HG03460 (cell line): ENCODE measurements around the gene TP63.
"Not testable (repeated sequence)": the region's sequence is repeated elsewhere in the genome, so short reads cannot be mapped to it uniquely, and the experiment has no call there.

Experiments
- ATAC-seq: cut with Tn5 transposase; IDR thresholded peaks from one replicate; pipeline ENCODE4 v1.9.1; 2021; ENCODE audit not compliant: unreplicated experiment

TP63 gene

DNA sequence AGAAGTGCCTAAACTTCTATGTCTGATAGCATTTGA, at the start of gene TP63:
Gene TP63 (plus strand): TSS at position 17 of the 36 bp plus-strand sequence. CDS start 127 bp downstream, outside the sequence.
- no peak for ATAC-seq

DNA sequence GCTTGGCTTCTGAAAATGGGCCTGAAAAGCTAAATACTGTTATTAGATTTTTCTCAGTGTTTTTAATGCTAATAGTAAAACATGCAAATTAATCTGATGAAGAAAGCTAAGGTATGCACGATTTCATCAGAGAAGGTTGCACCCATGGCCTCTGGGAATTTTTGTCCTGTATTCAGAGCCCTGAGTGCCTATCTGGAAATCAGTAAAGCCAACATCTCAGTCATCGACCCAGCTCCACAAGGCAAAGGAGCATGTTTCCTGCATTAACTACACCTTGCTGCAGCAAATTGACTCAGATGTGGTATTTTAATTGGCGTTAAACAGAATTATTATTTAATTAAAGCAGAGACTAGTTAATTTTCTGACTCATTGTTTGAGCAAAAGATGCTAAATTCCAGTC, 49.0 kb upstream of the TP63 start:
- no peak for ATAC-seq

DNA sequence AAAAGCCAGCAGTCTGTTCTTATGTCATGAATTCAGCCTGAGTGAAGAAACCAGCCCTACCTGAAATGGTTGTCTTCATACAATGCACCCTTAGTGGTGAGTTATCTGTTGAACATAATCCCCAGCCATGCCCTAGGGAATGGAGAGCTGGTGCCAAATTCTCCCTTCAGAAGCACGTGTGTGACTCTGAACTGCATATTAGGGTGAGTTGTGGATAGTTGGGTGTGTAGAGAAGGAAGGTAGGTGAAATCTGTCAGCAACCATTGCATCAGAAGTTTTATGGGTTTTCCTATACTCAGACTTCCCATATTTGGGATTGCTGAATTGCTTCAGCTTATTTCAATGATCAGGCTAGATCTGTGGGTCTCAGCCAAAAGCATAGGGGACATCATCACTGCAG, 46.5 kb upstream of the TP63 start:
- ATAC-seq = no peak

DNA sequence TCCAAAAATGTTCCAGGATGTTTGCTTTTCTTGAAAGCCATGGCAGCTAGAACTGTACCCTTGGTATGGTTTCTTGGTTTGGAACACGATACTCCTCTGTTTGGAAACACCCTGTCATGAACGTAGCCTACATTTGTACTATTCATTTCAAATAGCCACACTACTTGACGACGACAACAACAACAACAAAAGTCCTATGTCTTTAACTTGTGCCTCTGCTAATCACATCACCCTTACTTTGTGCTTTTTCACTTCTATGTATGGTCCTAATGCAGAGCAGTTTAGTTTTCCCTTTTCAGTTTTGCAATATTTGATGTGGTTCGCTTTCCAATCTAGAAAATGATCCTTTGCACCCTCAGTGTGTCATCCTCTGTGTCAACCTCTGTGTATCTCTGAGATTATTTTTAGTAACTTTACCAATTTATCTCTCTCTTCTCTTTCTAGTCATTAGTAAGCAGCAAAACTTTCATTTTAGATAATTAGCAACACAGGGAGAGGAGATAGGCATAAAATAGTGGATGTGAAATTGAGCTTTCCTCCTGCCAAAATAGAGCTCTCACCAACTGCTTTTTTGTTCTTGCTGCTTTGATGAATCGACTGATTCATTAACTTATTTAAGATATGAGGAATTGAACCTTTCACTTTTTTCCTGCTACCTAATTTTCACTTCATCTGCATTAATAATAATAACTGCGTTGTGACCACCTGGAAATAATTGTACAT, 44.1 kb upstream of the TP63 start:
- peak; percentile 76 for ATAC-seq

DNA sequence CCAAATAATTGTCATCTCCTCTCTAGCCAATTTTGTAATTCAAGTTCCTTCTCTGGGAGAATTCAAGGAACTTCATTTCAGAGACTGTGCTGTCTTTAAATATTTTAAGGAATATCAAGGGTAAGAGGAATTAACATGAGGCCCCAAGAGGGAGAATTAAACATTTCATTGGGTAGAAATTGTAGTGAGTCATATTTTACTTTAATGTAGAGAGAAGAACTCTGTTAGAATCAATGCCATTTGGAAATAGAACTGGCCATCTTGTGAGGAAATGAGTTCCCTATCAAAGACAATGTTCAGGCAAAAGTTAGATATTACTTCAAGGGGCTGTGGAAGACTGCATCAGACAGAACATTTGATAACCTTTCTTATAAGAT, 43.5 kb upstream of the TP63 start:
- ATAC-seq = no peak

DNA sequence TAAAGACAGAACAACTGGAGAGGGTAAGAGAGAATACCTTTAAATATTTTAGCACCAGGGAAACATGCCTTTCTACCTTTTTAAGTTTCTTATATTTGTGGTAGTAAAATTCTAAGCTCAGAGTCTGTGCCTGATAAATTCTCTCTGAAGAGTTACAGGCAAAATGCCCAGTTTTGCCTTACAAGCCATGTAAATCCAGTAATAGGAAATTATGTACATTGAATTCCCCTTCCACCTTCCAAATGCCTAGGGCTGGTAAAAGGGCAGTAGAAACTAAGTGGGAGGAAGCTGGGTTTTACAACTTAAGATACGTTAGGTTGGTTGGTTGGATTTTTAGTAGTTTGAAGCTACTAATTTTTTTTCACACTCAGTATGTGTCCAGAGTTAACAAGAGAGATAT, 43.1 kb upstream of the TP63 start:
- no peak for ATAC-seq

DNA sequence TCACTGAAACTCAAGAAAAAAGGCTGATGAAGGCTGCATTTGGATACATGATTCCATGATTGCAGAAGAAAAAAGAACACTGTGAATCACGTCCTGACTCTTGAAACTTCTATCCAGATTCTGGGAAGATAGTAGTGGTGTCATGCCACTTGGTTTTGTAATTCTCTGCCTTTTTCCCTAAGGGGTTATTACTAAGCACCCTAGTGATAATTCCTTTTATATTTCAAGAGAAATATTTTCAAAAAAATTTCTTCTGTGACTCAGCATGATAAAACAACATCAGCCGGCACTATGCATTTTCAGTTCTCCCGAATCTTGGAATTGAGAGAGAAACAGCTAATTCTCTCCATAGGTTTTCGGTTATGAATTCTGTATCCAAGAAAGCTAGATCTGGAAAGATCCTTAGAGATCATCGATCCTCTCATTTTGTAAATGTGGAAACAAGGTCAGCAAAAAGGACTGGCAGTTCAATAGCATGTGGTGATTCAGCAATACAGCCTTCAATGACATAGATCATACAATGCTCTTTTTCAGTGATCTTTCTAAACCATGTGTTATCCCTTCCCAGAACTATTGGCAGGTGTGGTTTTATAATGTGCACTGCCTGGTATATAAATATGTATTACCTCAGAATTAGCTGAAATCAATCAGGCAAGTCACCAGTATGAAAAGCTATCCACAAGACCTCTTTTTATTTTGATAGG, 42.6 kb upstream of the TP63 start:
- ATAC-seq = no peak

DNA sequence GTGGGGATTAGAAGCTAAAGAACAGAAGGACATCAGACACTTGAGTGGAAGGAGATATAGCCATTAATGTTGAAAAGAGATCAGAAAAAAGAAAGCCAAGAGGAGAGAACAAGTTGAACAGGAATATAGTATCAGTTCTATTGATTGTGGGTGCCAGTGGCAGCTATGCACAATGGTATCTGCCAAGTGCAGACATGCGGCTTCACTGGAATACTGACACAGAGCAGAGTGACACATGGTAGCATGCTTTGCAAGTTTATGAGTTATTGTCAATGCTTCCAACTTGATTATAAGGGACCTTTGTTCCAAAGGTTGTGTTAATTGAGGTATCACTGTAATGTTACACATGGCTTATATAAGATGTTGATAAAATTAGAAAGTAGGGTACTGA, 42.0 kb upstream of the TP63 start:
- ATAC-seq = no peak

DNA sequence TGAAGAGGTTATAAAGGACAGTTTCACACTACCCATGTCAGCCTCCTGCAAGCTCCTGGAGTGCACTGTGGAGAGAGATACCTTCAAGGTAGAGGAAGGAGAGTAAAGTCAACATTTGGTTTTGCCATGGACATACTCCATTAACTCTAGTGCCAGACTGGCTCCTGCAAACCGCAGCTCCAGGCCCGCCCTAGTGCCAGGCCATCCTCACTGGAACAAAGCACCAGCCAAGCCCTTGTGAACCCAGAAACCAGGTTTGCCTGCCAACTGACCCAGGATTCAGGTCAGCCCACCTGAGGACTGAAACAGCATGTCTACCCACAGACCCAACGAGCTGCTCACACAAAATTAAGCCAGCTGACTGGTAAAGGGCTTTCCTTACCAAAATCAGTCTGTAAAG, 41.0 kb upstream of the TP63 start:
- no peak for ATAC-seq

DNA sequence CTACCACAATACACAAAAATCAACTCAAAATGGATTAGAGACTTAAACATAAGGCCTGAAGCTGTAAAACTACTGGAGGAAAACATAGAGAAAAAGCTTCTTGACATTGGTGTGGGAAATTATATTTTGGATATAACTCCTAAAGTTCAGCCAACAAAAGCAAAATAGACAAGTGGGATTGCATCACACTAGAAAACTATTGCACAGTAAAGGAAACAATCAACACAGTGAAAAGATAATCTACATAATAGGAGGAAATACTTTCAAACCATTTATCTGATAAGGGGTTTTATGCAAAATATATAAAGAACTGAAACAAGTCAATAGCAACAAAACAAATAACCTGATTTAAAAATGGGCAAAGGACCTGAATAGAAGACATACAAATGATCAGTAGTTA, 37.6 kb upstream of the TP63 start:
- ATAC-seq = no peak

DNA sequence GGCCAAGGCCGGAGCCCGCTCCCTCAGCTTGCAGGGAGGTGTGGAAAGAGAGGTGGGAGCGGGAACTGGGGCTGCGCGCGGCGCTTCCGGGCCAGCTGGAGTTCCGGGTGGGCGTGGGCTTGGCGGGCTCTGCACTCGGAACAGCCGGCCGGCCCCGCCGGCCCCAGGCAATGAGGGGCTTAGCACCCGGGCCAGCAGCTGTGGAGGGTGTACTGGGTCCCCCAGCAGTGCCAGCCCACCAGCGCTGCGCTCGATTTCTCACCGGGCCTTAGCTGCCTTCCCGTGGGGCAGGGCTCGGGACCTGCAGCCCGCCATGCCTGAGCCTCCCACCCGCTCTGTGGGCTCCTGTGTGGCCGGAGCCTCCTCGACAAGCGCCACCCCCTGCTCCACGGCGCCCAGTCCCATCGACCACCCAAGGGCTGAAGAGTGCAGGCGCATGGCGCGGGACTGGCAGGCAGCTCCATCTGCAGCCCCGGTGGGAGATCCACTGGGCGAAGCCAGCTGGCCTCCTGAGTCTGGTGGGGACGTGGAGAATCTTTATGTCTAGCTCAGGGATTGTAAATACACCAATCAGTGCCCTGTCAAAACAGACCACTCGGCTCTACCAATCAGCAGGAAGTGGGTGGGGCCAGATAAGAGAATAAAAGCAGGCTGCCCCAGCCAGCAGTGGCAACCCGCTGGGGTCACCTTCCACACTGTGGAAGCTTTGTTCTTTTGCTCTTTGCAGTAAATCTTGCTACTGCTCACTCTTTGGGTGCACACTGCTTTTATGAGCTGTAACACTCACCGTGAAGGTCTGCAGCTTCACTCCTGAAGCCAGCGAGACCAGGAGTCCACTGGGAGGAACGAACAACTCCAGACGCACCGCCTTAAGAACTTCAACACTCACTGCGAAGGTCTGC, 34.9 kb upstream of the TP63 start:
- ATAC-seq = not testable (repeated sequence)

DNA sequence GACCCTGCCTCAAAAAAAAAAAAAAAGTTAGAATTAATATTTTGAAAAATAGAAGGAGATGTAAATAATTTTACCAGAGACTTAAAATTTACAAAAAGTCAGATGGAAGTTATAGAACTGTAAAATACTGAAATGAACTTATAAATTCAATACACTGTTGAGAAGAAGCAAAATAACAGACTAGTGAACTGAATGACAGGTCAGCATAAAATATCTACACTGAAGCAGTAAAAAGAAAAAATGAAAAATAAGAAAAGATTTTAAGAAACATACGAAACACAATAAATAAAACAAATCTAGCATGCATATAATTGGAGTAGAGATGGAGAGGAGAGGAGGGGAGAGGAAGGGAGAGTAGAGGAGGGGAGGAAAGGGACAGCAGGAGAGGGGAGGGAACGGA, 33.3 kb upstream of the TP63 start:
- no peak for ATAC-seq

DNA sequence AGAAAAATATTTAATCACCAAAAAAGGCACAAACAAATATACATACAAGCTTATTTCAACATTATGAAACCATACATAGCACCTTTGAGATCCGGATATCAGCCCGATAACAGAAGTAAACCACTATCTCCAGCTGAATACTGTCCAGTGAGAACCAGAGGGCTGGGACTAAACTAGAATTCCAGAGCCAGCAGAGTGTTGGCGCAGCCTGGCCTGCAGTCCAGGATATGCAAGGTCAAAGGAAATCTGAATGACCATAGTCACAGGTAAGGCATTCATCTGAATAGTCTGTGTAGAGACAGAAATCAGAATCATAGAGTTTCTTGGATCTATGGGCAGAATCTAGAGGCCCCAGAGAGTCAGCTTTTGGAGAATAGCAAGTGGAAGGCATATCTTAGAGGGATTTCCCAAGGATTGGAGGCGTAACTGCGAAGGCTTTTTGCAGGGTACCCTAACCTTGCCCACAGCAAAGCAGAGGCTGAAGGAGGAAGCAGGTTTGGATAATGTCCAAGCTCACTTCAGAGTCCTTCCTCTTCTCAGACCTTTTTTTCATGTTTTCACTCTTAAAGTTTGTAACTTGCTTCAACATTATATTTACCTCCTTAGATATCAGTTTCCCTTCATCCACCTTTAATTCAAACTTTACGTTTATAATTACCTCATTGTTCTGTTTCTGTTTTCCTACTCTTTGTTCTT, 32.5 kb upstream of the TP63 start:
- ATAC-seq = no peak

DNA sequence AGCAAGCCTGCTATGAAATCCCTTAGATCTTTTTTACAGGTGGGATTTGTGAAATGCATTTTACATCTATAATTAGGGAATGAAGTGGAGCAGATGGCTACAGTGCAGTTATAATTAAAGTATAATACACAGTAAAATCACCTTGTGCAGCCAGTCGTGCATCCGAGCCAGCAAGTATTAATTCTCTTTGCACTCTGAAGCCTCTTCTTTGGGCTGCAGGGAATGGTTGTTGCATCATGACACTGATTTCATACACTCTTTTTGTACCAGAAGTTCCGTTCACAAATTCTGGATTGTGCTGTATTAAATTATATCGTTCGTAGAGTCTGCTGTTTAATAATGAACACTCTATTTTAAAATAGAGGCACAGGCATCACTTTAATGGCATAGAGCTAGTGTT, 28.7 kb upstream of the TP63 start:
- no peak for ATAC-seq

DNA sequence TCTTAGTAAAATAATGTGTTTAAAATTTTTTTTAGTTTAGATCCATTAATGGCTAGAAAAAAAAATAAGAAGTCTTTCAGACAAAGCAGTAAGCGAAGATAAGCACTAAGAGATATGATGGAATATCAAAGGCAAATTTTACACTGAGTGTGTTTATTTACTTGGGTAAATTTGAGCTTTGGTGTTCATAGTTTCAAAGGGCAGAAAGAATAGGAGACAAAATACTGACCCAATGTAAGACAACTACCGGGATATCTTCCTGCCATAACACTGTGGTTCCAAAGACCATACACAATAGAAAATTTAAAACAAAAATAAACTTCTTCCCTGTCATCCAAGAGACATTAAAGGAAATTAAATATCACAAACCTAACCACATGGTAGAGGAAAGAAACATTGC, 25.5 kb upstream of the TP63 start:
- no peak for ATAC-seq

DNA sequence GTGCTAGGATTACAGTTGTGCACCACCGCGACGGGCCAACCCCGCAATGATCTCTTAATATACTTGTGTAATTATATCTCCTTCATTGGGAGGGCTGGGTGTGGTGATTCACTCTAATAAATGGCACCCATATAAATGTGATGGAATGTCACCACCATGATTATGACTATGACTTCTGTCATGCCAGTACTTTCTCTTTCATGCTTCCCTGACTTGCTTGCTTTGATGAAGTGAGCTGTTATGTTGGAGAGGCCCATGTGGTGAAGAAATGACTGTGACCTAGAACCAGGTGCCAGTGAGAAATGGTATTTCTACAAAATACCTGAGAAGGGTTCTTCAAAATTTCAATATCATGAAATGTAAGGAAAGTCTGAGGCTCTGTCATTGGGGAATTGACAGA, 24.4 kb upstream of the TP63 start:
- ATAC-seq = no peak

DNA sequence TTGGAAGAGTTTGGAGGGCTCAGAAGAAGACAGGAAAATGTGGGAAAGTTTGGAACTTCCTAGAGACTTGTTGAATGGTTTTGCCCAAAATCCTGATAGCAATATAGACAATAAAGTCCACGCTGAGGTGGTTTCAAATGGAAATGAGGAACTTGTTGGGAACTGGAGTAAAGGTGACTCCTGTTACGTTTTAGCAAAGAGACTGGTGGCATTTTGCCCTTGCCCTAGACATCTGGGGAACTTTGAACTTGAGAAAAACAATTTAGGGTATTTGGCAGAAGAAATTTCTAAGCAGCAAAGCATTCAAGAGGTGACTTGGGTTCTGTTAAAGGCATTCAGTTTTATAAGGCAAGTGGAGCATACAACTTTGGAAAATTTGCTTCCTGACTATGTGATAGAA, 18.5 kb upstream of the TP63 start:
- ATAC-seq = not testable (repeated sequence)

DNA sequence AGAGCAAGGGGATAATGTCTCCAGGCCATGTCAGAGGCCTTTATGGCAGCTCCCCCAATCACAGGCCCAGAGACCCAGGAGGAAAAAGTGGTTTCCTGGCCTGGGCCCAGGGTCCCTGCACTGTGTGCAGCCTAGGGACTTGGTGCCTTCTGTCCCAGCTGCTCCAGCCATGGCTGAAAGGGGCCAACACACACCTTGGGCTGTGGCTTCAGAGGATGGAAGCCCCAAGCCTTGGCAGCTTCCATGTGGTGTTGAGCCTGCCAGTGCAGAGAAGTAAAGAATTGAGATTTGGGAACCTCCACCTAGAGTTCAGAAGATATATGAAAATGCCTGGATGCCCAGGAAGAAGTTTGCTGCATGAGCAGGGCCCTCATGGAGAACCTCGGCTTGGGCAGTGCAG, 18.1 kb upstream of the TP63 start:
- no peak for ATAC-seq

DNA sequence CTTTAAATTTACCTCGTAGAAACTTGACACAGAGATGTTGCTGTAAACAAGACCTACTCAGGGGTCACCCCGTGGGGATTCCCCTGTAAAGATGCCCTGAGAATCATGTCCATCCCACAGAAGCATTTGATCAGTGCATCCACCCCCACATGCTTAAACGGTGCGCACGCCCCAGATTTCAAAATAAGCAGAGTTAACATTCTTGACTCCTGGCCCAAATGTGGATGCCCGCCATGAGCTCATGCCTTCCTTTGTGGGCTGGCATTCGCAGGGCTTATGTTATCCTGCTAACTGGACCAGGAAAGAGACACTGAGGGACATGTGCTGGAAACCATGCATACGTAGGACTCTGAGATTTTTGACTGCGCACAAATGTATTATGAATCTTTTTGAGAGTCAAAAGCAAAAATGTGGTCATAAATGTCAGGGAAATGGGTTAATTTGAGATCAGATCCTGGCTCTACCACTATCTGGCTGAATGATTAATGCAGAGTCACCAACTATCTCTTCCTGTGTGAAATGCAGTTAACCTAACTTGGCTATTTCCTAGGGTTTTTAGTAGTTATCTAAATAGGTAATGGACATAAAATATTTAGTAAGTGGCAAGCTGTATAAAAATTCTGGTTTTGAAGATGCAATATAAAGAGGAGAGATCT, 9.1 kb upstream of the TP63 start:
- ATAC-seq = no peak

DNA sequence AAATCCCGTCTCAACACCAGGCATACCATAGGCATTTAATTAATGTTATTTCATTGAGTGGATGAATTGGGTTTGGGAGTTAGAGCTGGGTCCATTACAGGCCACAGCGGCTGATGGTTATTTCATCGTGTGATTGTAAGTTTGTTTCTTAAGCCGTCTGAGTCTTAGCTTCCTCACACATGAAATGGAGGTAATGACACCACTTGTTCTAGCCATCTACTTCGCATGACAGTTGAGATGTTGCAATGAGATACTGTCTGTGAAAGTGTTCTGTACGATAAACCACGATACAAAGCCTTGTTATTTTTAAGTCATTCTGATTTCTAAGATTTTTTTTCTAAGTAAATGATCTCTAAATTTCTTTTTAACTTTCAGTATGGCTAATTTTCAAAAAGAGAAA, 8.6 kb upstream of the TP63 start:
- ATAC-seq = no peak

DNA sequence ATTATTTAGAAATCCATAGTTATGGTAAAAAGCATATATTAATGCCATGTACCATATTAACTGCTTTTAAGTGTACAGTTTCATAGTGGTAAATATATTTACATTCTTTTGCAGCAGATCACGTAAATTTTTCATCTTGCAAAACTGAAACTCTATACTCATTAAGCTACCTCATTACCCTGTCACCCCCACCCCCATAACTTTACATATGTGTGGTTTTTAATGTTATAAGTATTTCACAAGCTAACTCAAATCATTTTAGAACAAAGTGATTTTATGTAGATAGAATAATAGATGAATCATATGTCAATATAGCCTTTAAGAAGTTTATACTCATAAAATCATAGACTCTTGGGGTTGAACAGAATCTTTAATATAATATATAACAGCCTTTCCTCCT, 7.1 kb upstream of the TP63 start:
- ATAC-seq = no peak

DNA sequence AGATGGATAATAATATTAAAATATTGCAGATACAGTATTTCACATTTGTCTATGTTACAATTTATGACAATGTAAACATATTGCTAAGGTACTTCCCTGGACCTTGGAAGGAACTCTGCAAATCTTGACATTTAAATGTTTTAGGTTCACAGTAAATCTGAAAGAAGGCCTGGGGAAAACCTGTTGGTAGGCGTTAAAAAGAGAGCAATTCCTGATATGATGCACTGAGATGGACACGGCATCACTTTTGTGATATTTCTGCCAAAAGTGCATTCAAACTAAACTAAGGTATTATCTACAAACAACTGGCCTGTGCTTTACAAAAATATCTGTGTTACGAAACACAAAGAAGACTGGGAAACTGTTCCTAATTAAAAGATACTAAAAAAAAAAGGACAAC, 6.1 kb upstream of the TP63 start:
- ATAC-seq = no peak
